IMR-90 (cell line): ENCODE measurements around the gene CELF5. TPM values are rescaled to one million over a fixed set of nuclear protein-coding genes. Genes with fewer than 3 reads are reported as not detected.

Experiments used
- ATAC-seq: fragments of 200-7000 bp; cut with Tn5 transposase; 2 replicates; pipeline ENCODE4 v1.9.1; 2020; ENCODE audit warnings: low read depth, mild to moderate bottlenecking, moderate library complexity
- BruUV-seq: library from RNA; stranded (reverse); fragments of 400-500 nt; replicated peaks from 2 replicates; lab custom pipeline; 2021; lab: Mats Ljungman, UMichigan
- CTCF ChIA-PET: fragments of 300-600 bp; formaldehyde crosslinking; extraction: SDS; loops from one replicate; lab custom pipeline; 2021; ENCODE audit warnings: antibody characterized with exemption; lab: Yijun Ruan, JAX
- POLR2A ChIA-PET: fragments of 300-600 bp; sonication (Branson Sonifier 250); formaldehyde crosslinking; loops from one replicate; lab custom pipeline; 2022; ENCODE audit warnings: antibody characterized with exemption; ENCODE audit not compliant: unreplicated experiment; lab: Charles Lee
- DNase-seq: peaks from one replicate; pipeline ENCODE4 v3.0.0; 2013
- H2AFZ ChIP-seq: replicated peaks from 2 replicates; pipeline ENCODE3; 2013; ENCODE audit warnings: low read length, mild to moderate bottlenecking; ENCODE audit not compliant: poor library complexity
- H2AK5ac ChIP-seq: 2 replicates; pipeline ENCODE4 v1.6.1; 2013; ENCODE audit warnings: low read depth, low read length, inconsistent platforms
- H2AK9ac ChIP-seq: replicated peaks from 2 replicates; pipeline ENCODE3; 2013; ENCODE audit warnings: mild to moderate bottlenecking, low read depth, low read length, moderate library complexity; ENCODE audit not compliant: poor library complexity
- H2BK120ac ChIP-seq: 2 replicates; pipeline ENCODE4 v1.6.1; 2013; ENCODE audit warnings: low read depth, low read length, inconsistent platforms
- H2BK15ac ChIP-seq: 3 replicates; pipeline ENCODE4 v1.6.1; 2013; ENCODE audit warnings: low read depth, low read length, inconsistent platforms
- H2BK20ac ChIP-seq: 2 replicates; pipeline ENCODE4 v1.6.1; 2013; ENCODE audit warnings: low read depth, mild to moderate bottlenecking, inconsistent platforms, low read length, moderate library complexity
- H2BK5ac ChIP-seq: 2 replicates; pipeline ENCODE4 v1.6.1; 2013; ENCODE audit warnings: mild to moderate bottlenecking, low read depth, low read length, inconsistent platforms; ENCODE audit not compliant: poor library complexity, severe bottlenecking
- H3K14ac ChIP-seq: replicated peaks from 2 replicates; pipeline ENCODE4 v1.6.1; 2013; ENCODE audit warnings: low read depth, low read length, inconsistent platforms
- H3K18ac ChIP-seq: 2 replicates; pipeline ENCODE4 v1.6.1; 2013; ENCODE audit warnings: low read depth, low read length, control low read depth
- H3K23ac ChIP-seq: 2 replicates; pipeline ENCODE4 v1.6.1; 2013; ENCODE audit warnings: low read depth, low read length, inconsistent platforms
- H3K27ac ChIP-seq: 2 replicates; pipeline ENCODE4 v1.5.1; 2013; ENCODE audit warnings: mild to moderate bottlenecking, control low read depth, low read length; ENCODE audit not compliant: insufficient read depth
- H3K27me3 ChIP-seq: 2 replicates; pipeline ENCODE4 v1.6.1; 2013; ENCODE audit warnings: low read length; ENCODE audit not compliant: control insufficient read depth, insufficient read depth
- H3K36me3 ChIP-seq: 2 replicates; pipeline ENCODE4 v1.6.1; 2013; ENCODE audit warnings: low read length, mixed read lengths; ENCODE audit not compliant: control insufficient read depth, insufficient read depth
- H3K4ac ChIP-seq: 2 replicates; pipeline ENCODE4 v1.6.1; 2013; ENCODE audit warnings: low read depth, low read length, inconsistent platforms
- H3K4me1 ChIP-seq: 2 replicates; pipeline ENCODE4 v1.6.1; 2013; ENCODE audit warnings: low read length, mixed read lengths; ENCODE audit not compliant: control insufficient read depth, insufficient read depth
- H3K4me2 ChIP-seq: 2 replicates; pipeline ENCODE4 v1.6.1; 2013; ENCODE audit warnings: low read depth, mild to moderate bottlenecking, control low read depth, low read length, moderate library complexity
- H3K4me3 ChIP-seq: 2 replicates; pipeline ENCODE4 v1.5.1; 2013; ENCODE audit warnings: low read depth, mild to moderate bottlenecking, control low read depth, low read length, moderate library complexity; ENCODE audit not compliant: insufficient read depth
- H3K56ac ChIP-seq: 2 replicates; pipeline ENCODE4 v1.6.1; 2013; ENCODE audit warnings: low read length, inconsistent platforms; ENCODE audit not compliant: insufficient read depth; ENCODE audit errors: extremely low read depth
- H3K79me1 ChIP-seq, 2 experiments: 2 replicates each; pipeline ENCODE4 v1.6.1; 2013; ENCODE audit warnings: low read length in 2 of 2, inconsistent platforms in 1 of 2, low read depth in 1 of 2
- H3K9ac ChIP-seq: 2 replicates; pipeline ENCODE4 v1.6.1; 2013; ENCODE audit warnings: low read depth, low read length, control low read depth
- H3K9me1 ChIP-seq: 2 replicates; pipeline ENCODE4 v1.6.1; 2013; ENCODE audit warnings: low read length, inconsistent platforms; ENCODE audit not compliant: insufficient read depth
- H3K9me3 ChIP-seq: 2 replicates; pipeline ENCODE4 v1.6.1; 2013; ENCODE audit warnings: low read length; ENCODE audit not compliant: control insufficient read depth, insufficient read depth
- H4K20me1 ChIP-seq: 2 replicates; pipeline ENCODE4 v1.6.1; 2013; ENCODE audit warnings: low read length, inconsistent platforms; ENCODE audit not compliant: insufficient read depth
- H4K5ac ChIP-seq: 2 replicates; pipeline ENCODE4 v1.6.1; 2013; ENCODE audit warnings: mild to moderate bottlenecking, low read depth, low read length, control low read depth
- H4K8ac ChIP-seq, 2 experiments: 2 replicates each; pipeline ENCODE4 v1.6.1; 2013; ENCODE audit warnings: low read depth in 2 of 2, low read length in 2 of 2, control low read depth in 1 of 2, inconsistent platforms in 1 of 2
- H4K91ac ChIP-seq: 2 replicates; pipeline ENCODE4 v1.6.1; 2013; ENCODE audit warnings: low read depth, low read length, inconsistent platforms; ENCODE audit not compliant: insufficient read depth
- BHLHE40 ChIP-seq: fragments of 150-350 bp; IDR thresholded peaks from 2 replicates; pipeline ENCODE4 v1.6.1; 2016; ENCODE audit warnings: mild to moderate bottlenecking, low read depth, low read length
- CEBPB ChIP-seq: IDR thresholded peaks from 2 replicates; pipeline ENCODE4 v1.6.1; 2012; ENCODE audit warnings: low read depth, low read length, improper control_type of control experiment
- CHD1 ChIP-seq: IDR thresholded peaks from 2 replicates; pipeline ENCODE4 v1.6.1; 2012; ENCODE audit warnings: low read depth, low read length, improper control_type of control experiment
- CTCF ChIP-seq: conservative IDR thresholded peaks from 2 replicates; pipeline ENCODE4 v1.5.1; 2012; ENCODE audit warnings: mild to moderate bottlenecking, low read depth, low read length, improper control_type of control experiment
- ELK1 ChIP-seq: fragments of 150-350 bp; IDR thresholded peaks from 2 replicates; pipeline ENCODE4 v1.6.1; 2016; ENCODE audit warnings: low read depth, mild to moderate bottlenecking, low read length, moderate library complexity, borderline replicate concordance
- FOS ChIP-seq: fragments of 150-350 bp; IDR thresholded peaks from 2 replicates; pipeline ENCODE4 v1.6.1; 2016; ENCODE audit warnings: low read depth, low read length
- MAZ ChIP-seq: IDR thresholded peaks from 2 replicates; pipeline ENCODE4 v1.6.1; 2012; ENCODE audit warnings: low read depth, mild to moderate bottlenecking, low read length, improper control_type of control experiment, moderate library complexity, borderline replicate concordance
- MXI1 ChIP-seq: IDR thresholded peaks from 2 replicates; pipeline ENCODE4 v1.6.1; 2012; ENCODE audit warnings: low read depth, mild to moderate bottlenecking, low read length, moderate library complexity, borderline replicate concordance
- NFE2L2 ChIP-seq: fragments of 150-350 bp; IDR thresholded peaks from 2 replicates; pipeline ENCODE4 v1.6.1; 2016; ENCODE audit warnings: low read depth, mild to moderate bottlenecking, low read length
- POLR2A ChIP-seq: IDR thresholded peaks from 2 replicates; pipeline ENCODE4 v1.6.1; 2012; ENCODE audit warnings: mild to moderate bottlenecking, low read depth, low read length
- RAD21 ChIP-seq: IDR thresholded peaks from 2 replicates; pipeline ENCODE4 v1.6.1; 2012; ENCODE audit warnings: low read length, improper control_type of control experiment
- RCOR1 ChIP-seq: IDR thresholded peaks from 2 replicates; pipeline ENCODE4 v1.6.1; 2012; ENCODE audit warnings: mild to moderate bottlenecking, low read length, improper control_type of control experiment; ENCODE audit not compliant: insufficient replicate concordance
- RFX5 ChIP-seq: IDR thresholded peaks from 2 replicates; pipeline ENCODE4 v1.8.0; 2012; ENCODE audit warnings: low read depth, mild to moderate bottlenecking, low read length, moderate library complexity
- SMC3 ChIP-seq: fragments of 150-350 bp; IDR thresholded peaks from 2 replicates; pipeline ENCODE4 v1.6.1; 2016; ENCODE audit warnings: low read depth, mild to moderate bottlenecking, antibody characterized with exemption, low read length, moderate library complexity
- USF2 ChIP-seq: fragments of 150-350 bp; IDR thresholded peaks from 2 replicates; pipeline ENCODE4 v1.6.1; 2017; ENCODE audit warnings: mild to moderate bottlenecking, antibody characterized with exemption, low read length, low read depth
- WGBS, 2 experiments: methylation state at CpG; one replicate each; pipeline versions ENCODE4 v1.1.5 to v1.1.7; 2013; ENCODE audit warnings: missing lambda C conversion rate in 2 of 2; ENCODE audit not compliant: insufficient read length in 1 of 2; ENCODE audit errors: extremely low coverage in 2 of 2; 5-methylcytosine and 5-hydroxymethylcytosine counted together
- dilution Hi-C: fragments of 300-500 bp; cut with HindIII; formaldehyde crosslinking; loops from one replicate; pipeline ENCODE4 v1.14.3; 2018; ENCODE audit warnings: low sequenced_read_pairs; ENCODE audit not compliant: unreplicated experiment
- in situ Hi-C: fragments of 300-500 bp; cut with MboI; formaldehyde crosslinking; loops from 3 replicates; pipeline ENCODE4 v1.14.3; 2019; ENCODE audit warnings: low sequenced_read_pairs, inconsistent platforms, mixed read lengths
- intact Hi-C: fragments of 100-400 bp; cut with micrococcal nuclease; formaldehyde crosslinking; loops from 2 replicates; pipeline ENCODE4 v1.10.0; 2022
- polyA plus RNA-seq, 3 experiments: library from polyadenylated mRNA; depleted of rRNA; stranded (reverse); fragments of >200 nt; gene quantifications; 2 replicates each; pipeline ENCODE4 v1.2.3, GENCODE V29; 2012; ENCODE audit warnings: low replicate concordance in 1 of 3
- total RNA-seq: library from RNA; depleted of rRNA; stranded (reverse); fragments of >200 nt; gene quantifications from 2 replicates; pipeline ENCODE4 v1.2.3, GENCODE V29; 2012

Gene CELF5
- total and polyA plus RNA-seq, 2 of the 4 experiments (the other 2 are of a cell fraction), result 0.02 TPM; not detected in 1

GRCh38 chr19:3316132-3316648 lies 91.7 kb downstream of the CELF5 start:
- peaks cover 3% of the 10 kb centered on the region for H3K9me3 ChIP-seq
- in situ Hi-C loops (loop anchor here (25.0 kb wide), 1 partner anchor 296 kb away; the partner anchor contains the start of gene TBXA2R), dilution Hi-C loops (no loop called here), intact Hi-C loops (no loop called here)
- CTCF ChIA-PET, result no interaction called here
- H3K79me1 ChIP-seq, result no peaks in the 10 kb centered on the region
- H2AK5ac ChIP-seq, result no peak overlapping the region
- H4K5ac ChIP-seq, result no peak overlapping the region
- no peak overlapping the region for H3K4ac ChIP-seq
- no peaks in the 10 kb centered on the region for H3K4me1 ChIP-seq
- no peak overlapping the region for H3K9ac ChIP-seq
- H3K36me3 ChIP-seq, result no peaks in the 10 kb centered on the region
- no peak overlapping the region for H3K14ac ChIP-seq
- no peak overlapping the region for H3K23ac ChIP-seq
- no peak overlapping the region for H2AFZ ChIP-seq
- no peak overlapping the region for H2BK15ac ChIP-seq
- POLR2A ChIA-PET, result no interaction called here
- H3K56ac ChIP-seq, result no peak overlapping the region
- DNase-seq (no peak), ATAC-seq (no peak)
- no peak overlapping the region for H2AK9ac ChIP-seq
- H3K27ac ChIP-seq, result no peak overlapping the region
- no peak overlapping the region for H3K4me3 ChIP-seq
- no peaks in the 10 kb centered on the region for H4K20me1 ChIP-seq
- peaks cover 22% of the 10 kb centered on the region for H3K27me3 ChIP-seq
- H2BK20ac ChIP-seq, result no peak overlapping the region
- no peak for TF ChIP-seq USF2
- TF ChIP-seq RAD21, result no peak
- TF ChIP-seq ELK1, result no peak
- no peak for TF ChIP-seq NFE2L2
- TF ChIP-seq RCOR1, result no peak
- TF ChIP-seq CTCF, result no peak
- no peak for TF ChIP-seq RFX5
- no peak for TF ChIP-seq FOS
- no peak for TF ChIP-seq BHLHE40
- no peak for TF ChIP-seq MAZ
- TF ChIP-seq POLR2A, result no peak
- TF ChIP-seq CHD1, result no peak
- no peak for TF ChIP-seq SMC3
- no peak for TF ChIP-seq MXI1
- no peak for TF ChIP-seq CEBPB
- no peak overlapping the region for H2BK120ac ChIP-seq
- H4K8ac ChIP-seq, result no peak overlapping the region
- WGBS, 2 experiments, result 73% methylated on average over 7 of the region's 11 CpGs; no CpG with 5 or more reads in 1 of the 2 experiments
- no peak overlapping the region for H3K4me2 ChIP-seq
- no peak overlapping the region for H3K18ac ChIP-seq
- H3K9me1 ChIP-seq, result no peaks in the 10 kb centered on the region
- no TSS peak for BruUV-seq
- no peak overlapping the region for H2BK5ac ChIP-seq
- H4K91ac ChIP-seq, result no peak overlapping the region
